B cell (primary cell): ENCODE data around the gene MUC5AC. TPM values are rescaled to one million over a fixed set of nuclear protein-coding genes. Genes with fewer than 3 reads are reported as not detected.
"Not testable (repeated sequence)": the region's sequence is repeated elsewhere in the genome, so short reads cannot be mapped to it uniquely, and the experiment has no call there.

Experiments
- ATAC-seq: fragments of 200-7000 bp; cut with Tn5 transposase; one replicate; pipeline ENCODE4 v1.10.0; 2021; ENCODE audit warnings: low read depth, mild to moderate bottlenecking, moderate number of reproducible peaks, moderate library complexity
- CTCF ChIA-PET: fragments of 350-600 bp; sonication (Branson Sonifier 250); formaldehyde crosslinking; loops from one replicate; lab custom pipeline; 2021; ENCODE audit warnings: antibody characterized with exemption, inconsistent platforms; lab: Charles Lee
- POLR2A ChIA-PET: fragments of 350-600 bp; sonication (Branson Sonifier 250); formaldehyde crosslinking; loops from one replicate; lab custom pipeline; 2021; ENCODE audit warnings: antibody characterized with exemption; lab: Charles Lee
- DNase-seq: peaks from one replicate; pipeline ENCODE4 v3.0.0; 2013
- H2AFZ ChIP-seq: 2 replicates; pipeline ENCODE4 v1.6.1; 2012; ENCODE audit warnings: mild to moderate bottlenecking, low read depth, low read length; ENCODE audit not compliant: insufficient read depth, poor library complexity, severe bottlenecking
- H3K27ac ChIP-seq, 2 donors: 1 replicate in 1 of 2; 2 replicates in 1 of 2; pipeline ENCODE4 v1.5.1; 2012 to 2013; ENCODE audit warnings: low read length in 2 of 2, mild to moderate bottlenecking in 2 of 2, moderate library complexity in 1 of 2
- H3K27me3 ChIP-seq, 4 experiments: fragments of 200-600 bp in 1 of 4; sonication (generic) in 1 of 4; replicated peaks in 1 of 4; 1 replicate in 2 of 4; 2 replicates in 2 of 4; pipeline versions ENCODE4 v1.6.1 to v1.7.0; 2013 to 2016; ENCODE audit warnings: low read length in 3 of 4, mild to moderate bottlenecking in 2 of 4, mixed read lengths in 1 of 4, moderate library complexity in 1 of 4; ENCODE audit not compliant: insufficient read depth in 4 of 4, control insufficient read depth in 3 of 4; ENCODE audit errors: control extremely low read depth in 1 of 4
- H3K36me3 ChIP-seq, 2 experiments: replicated peaks in 1 of 2; 1 replicate in 1 of 2; 2 replicates in 1 of 2; pipeline versions ENCODE4 v1.6.1 to v1.7.1; 2013; ENCODE audit warnings: low read length in 1 of 2; ENCODE audit not compliant: insufficient read depth in 2 of 2, control insufficient read depth in 1 of 2; ENCODE audit errors: control extremely low read depth in 1 of 2, extremely low read depth in 1 of 2
- H3K4me1 ChIP-seq, 2 donors: fragments of 200-600 bp in 1 of 2; sonication (generic) in 1 of 2; 1 replicate in 1 of 2; 2 replicates in 1 of 2; pipeline versions ENCODE4 v1.5.1 to v1.6.1; 2013 to 2017; ENCODE audit warnings: low read length in 2 of 2; ENCODE audit not compliant: control insufficient read depth in 2 of 2, insufficient read depth in 2 of 2
- H3K4me2 ChIP-seq: replicated peaks from 2 replicates; pipeline ENCODE3; 2012; ENCODE audit warnings: mild to moderate bottlenecking, low read depth, low read length; ENCODE audit not compliant: poor library complexity, severe bottlenecking
- H3K4me3 ChIP-seq, 5 experiments: fragments of 200-600 bp in 1 of 5; sonication (generic) in 1 of 5; 1 replicate in 3 of 5; 2 replicates in 2 of 5; pipeline versions ENCODE4 v1.5.1 to v1.7.0; 2011 to 2016; ENCODE audit warnings: low read length in 4 of 5, mild to moderate bottlenecking in 4 of 5, low read depth in 2 of 5, control low read depth in 1 of 5, moderate library complexity in 1 of 5; ENCODE audit not compliant: insufficient read depth in 1 of 5; ENCODE audit errors: control extremely low read depth in 1 of 5, extremely low read depth in 1 of 5
- H3K79me2 ChIP-seq: fragments of 200-600 bp; sonication (generic); one replicate; pipeline ENCODE4 v1.6.0; 2016; ENCODE audit warnings: low read length; ENCODE audit not compliant: control insufficient read depth, insufficient read depth
- H3K9ac ChIP-seq: fragments of 200-600 bp; sonication (generic); 2 replicates; pipeline ENCODE4 v1.6.1; 2017; ENCODE audit warnings: mild to moderate bottlenecking, low read length, moderate library complexity
- H3K9me3 ChIP-seq, 3 donors: one replicate each; pipeline versions ENCODE4 v1.6.1 to v1.7.1; 2013; ENCODE audit warnings: low read length in 2 of 3; ENCODE audit not compliant: control insufficient read depth in 2 of 3, insufficient read depth in 1 of 3; ENCODE audit errors: control extremely low read depth in 1 of 3
- H4K20me1 ChIP-seq: 2 replicates; pipeline ENCODE4 v1.6.0; 2012; ENCODE audit warnings: mild to moderate bottlenecking, low read length; ENCODE audit not compliant: insufficient read depth, control insufficient read depth, poor library complexity, severe bottlenecking
- H3K27ac Mint-ChIP-seq: one replicate; pipeline ENCODE4 v1.8.0; 2021; ENCODE audit warnings: mixed read lengths
- H3K27me3 Mint-ChIP-seq: one replicate; pipeline ENCODE4 v1.8.0; 2021; ENCODE audit warnings: mixed read lengths
- H3K4me1 Mint-ChIP-seq: one replicate; pipeline ENCODE4 v1.8.0; 2021; ENCODE audit warnings: mixed read lengths
- H3K4me3 Mint-ChIP-seq: one replicate; pipeline ENCODE4 v1.8.0; 2021; ENCODE audit warnings: mixed read lengths
- H3K9me3 Mint-ChIP-seq: one replicate; pipeline ENCODE4 v1.8.0; 2022; ENCODE audit warnings: mixed read lengths; ENCODE audit not compliant: insufficient read depth
- WGBS: methylation state at CpG from one replicate; pipeline ENCODE4 v1.1.5; 2013; ENCODE audit warnings: missing lambda C conversion rate; ENCODE audit not compliant: insufficient coverage; 5-methylcytosine and 5-hydroxymethylcytosine counted together
- intact Hi-C: fragments of 100-400 bp; cut with micrococcal nuclease; formaldehyde crosslinking; loops from one replicate; pipeline ENCODE4 v1.10.0; 2022
- polyA plus RNA-seq: library from polyadenylated mRNA; depleted of rRNA; stranded (reverse); fragments of >200 nt; gene quantifications from 2 replicates; pipeline ENCODE4 v1.2.3, GENCODE V29; 2012
- total RNA-seq, 2 donors: library from RNA; stranded (reverse); fragments of 120-200 nt in 1 of 2; gene quantifications; 1 replicate in 1 of 2; 2 replicates in 1 of 2; pipeline versions ENCODE4 v1.2.3 to v1.2.4, GENCODE V29; 2013 to 2022

Gene MUC5AC
- total and polyA plus RNA-seq, 2 donors (not counting 1 experiment from before 2014, with no cell fraction given): not detected

DNA sequence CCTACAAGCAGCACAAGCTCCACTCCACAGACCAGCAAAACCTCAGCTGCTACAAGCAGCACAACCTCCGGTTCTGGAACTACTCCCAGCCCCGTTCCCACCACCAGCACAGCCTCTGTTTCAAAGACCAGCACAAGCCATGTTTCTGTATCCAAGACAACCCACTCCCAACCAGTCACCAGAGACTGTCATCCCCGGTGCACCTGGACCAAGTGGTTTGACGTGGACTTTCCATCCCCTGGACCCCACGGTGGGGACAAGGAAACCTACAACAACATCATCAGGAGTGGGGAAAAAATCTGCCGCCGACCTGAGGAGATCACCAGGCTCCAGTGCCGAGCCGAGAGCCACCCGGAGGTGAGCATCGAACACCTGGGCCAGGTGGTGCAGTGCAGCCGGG is 32.1 kb downstream of the MUC5AC start:
- DNase-seq, H3K27me3 Mint-ChIP-seq, intact Hi-C loops, H3K27ac ChIP-seq, ATAC-seq, H2AFZ ChIP-seq, H3K4me1 Mint-ChIP-seq, H3K4me3 ChIP-seq, H3K27ac Mint-ChIP-seq, POLR2A ChIA-PET, H3K27me3 ChIP-seq, H3K79me2 ChIP-seq, H3K4me1 ChIP-seq, H4K20me1 ChIP-seq, H3K9me3 Mint-ChIP-seq, CTCF ChIA-PET, H3K9ac ChIP-seq, H3K4me3 Mint-ChIP-seq, H3K36me3 ChIP-seq, H3K4me2 ChIP-seq: not testable (repeated sequence)
- WGBS: 81% methylated on average over 2 of the region's 12 CpGs
- H3K9me3 ChIP-seq: peaks cover 0 to 19% (median 0%) of the 10 kb centered on the region in 3 donors

DNA sequence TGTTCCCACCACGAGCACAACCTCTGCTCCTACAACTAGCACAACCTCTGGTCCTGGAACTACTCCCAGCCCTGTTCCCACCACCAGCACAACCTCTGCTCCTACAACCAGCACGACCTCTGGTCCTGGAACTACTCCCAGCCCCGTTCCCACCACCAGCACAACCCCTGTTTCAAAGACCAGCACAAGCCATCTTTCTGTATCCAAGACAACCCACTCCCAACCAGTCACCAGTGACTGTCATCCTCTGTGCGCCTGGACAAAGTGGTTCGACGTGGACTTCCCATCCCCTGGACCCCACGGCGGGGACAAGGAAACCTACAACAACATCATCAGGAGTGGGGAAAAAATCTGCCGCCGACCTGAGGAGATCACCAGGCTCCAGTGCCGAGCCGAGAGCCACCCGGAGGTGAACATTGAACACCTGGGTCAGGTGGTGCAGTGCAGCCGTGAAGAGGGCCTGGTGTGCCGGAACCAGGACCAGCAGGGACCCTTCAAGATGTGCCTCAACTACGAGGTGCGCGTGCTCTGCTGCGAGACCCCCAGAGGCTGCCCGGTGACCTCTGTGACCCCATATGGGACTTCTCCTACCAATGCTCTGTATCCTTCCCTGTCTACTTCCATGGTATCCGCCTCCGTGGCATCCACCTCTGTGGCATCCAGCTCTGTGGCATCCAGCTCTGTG is 34.2 kb downstream of the MUC5AC start:
- H4K20me1 ChIP-seq, H3K4me3 ChIP-seq, H3K27me3 ChIP-seq, H3K36me3 ChIP-seq, H3K79me2 ChIP-seq, ATAC-seq, H3K27me3 Mint-ChIP-seq, H3K4me1 Mint-ChIP-seq, H3K9ac ChIP-seq, H3K4me1 ChIP-seq, H3K27ac Mint-ChIP-seq, H3K4me3 Mint-ChIP-seq, POLR2A ChIA-PET, H3K9me3 Mint-ChIP-seq, H3K4me2 ChIP-seq, DNase-seq, H3K27ac ChIP-seq, CTCF ChIA-PET, intact Hi-C loops, H2AFZ ChIP-seq: not testable (repeated sequence)
- WGBS: 84% methylated on average over 17 of the region's 22 CpGs
- H3K9me3 ChIP-seq: peaks cover 0 to 15% (median 0%) of the 10 kb centered on the region in 3 donors
